ENCODE data around the gene B4GALT2. TPM values are rescaled to one million over a fixed set of nuclear protein-coding genes. Genes with fewer than 3 reads are reported as not detected.

B4GALT2 gene
- total and polyA plus RNA-seq, 2 of the 8 experiments (the other 6 are each of a cell fraction or from before 2014, with no cell fraction given) = 56.5 to 121 TPM

DNA sequence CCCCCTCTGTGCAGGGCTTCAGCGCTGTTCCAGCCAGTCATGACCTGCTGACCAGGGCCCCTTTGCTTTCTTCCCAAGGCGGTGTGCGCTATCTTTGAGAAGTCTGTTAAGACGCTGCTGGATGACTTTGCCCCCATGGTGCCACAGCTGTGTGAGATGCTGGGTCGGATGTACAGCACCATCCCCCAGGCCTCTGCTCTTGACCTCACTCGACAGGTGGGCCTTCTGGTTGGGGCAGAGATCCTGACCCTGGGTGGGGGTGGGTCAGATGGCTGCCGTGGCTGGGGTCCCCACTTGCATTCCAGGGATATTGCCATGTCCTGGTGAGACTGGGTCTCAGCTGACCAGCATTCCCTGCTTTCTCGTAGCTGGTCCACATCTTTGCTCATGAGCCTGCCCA, 18.2 kb upstream of the B4GALT2 start (continued):
- no peak for TF ChIP-seq EGR1 (IDR thresholded peaks at IDR 0.05; ENCODE audit: borderline replicate concordance, low read depth, low read length)

Measured in H1 (cell line).